Transverse colon (tissue), 4 donors: ENCODE data around the gene SLC2A11. TPM values are rescaled to one million over a fixed set of nuclear protein-coding genes. Genes with fewer than 3 reads are reported as not detected.
"Not testable (repeated sequence)": the region's sequence is repeated elsewhere in the genome, so short reads cannot be mapped to it uniquely, and the experiment has no call there.

Source experiments
- DNase-seq: peaks from one replicate; pipeline ENCODE4 v3.0.0-alpha.2; 2019
- H3K27ac ChIP-seq, 4 donors: fragments of 200-600 bp; sonication (generic); 2 replicates each; pipeline ENCODE4 v1.5.1; 2016 to 2018; ENCODE audit warnings: inconsistent platforms in 4 of 4
- H3K27me3 ChIP-seq: fragments of 200-600 bp; sonication (generic); 2 replicates; pipeline ENCODE4 v1.5.1; 2017; ENCODE audit warnings: inconsistent platforms
- H3K36me3 ChIP-seq, 4 donors: fragments of 200-600 bp; sonication (generic); 2 replicates each; pipeline ENCODE4 v1.5.1; 2017 to 2019; ENCODE audit warnings: inconsistent platforms in 4 of 4
- H3K4me1 ChIP-seq, 4 donors: fragments of 200-600 bp; sonication (generic); 2 replicates each; pipeline ENCODE4 v1.5.1; 2017 to 2020; ENCODE audit warnings: inconsistent platforms in 4 of 4
- H3K4me3 ChIP-seq, 4 donors: fragments of 200-600 bp; sonication (generic); 1 replicate in 1 of 4; 2 replicates in 3 of 4; pipeline versions ENCODE4 v1.5.1 to v1.6.1; 2017 to 2019; ENCODE audit warnings: inconsistent platforms in 4 of 4
- H3K9me3 ChIP-seq, 2 donors: fragments of 200-600 bp; sonication (generic); 2 replicates each; pipeline ENCODE4 v1.5.1; 2017 to 2019; ENCODE audit warnings: inconsistent platforms in 2 of 2
- CTCF ChIP-seq, 5 experiments: fragments of 200-600 bp in 3 of 5; fragments of 450-650 bp in 2 of 5; sonication (generic) in 3 of 5; IDR thresholded peaks; 1 replicate in 2 of 5; 2 replicates in 3 of 5; pipeline ENCODE4 v1.5.1; 2016 to 2017; ENCODE audit warnings: antibody characterized with exemption in 5 of 5, inconsistent platforms in 3 of 5, mild to moderate bottlenecking in 2 of 5, moderate library complexity in 1 of 5
- EP300 ChIP-seq: sonication (generic); formaldehyde crosslinking; IDR thresholded peaks from one replicate; pipeline ENCODE4 v1.6.1; 2017; ENCODE audit warnings: antibody characterized with exemption, low read depth
- POLR2A ChIP-seq: fragments of 450-650 bp; IDR thresholded peaks from one replicate; pipeline ENCODE4 v1.6.1; 2016; ENCODE audit warnings: antibody characterized with exemption, mild to moderate bottlenecking, moderate library complexity
- POLR2AphosphoS5 ChIP-seq, 3 donors: sonication (generic); formaldehyde crosslinking; IDR thresholded peaks; one replicate each; pipeline ENCODE4 v1.6.1; 2016; ENCODE audit warnings: antibody characterized with exemption in 3 of 3
- WGBS, 2 donors: methylation state at CpG; one replicate each; pipeline ENCODE4 v1.1.5; 2018; ENCODE audit warnings: low coverage in 1 of 2; 5-methylcytosine and 5-hydroxymethylcytosine counted together
- in situ Hi-C, 4 donors: fragments of 200-750 bp; cut with MboI; loops; one replicate each; pipeline versions ENCODE4 v1.15.0 to v1.15.1; 2017; ENCODE audit warnings: low sequenced_read_pairs in 3 of 4, low pct_ligation_motif_present in 1 of 4, low pct_unique_long_range_greater_than_20kb in 1 of 4
- intact Hi-C: fragments of 100-400 bp; cut with DNase I; formaldehyde crosslinking; loops from one replicate; pipeline ENCODE4 v1.15.1; 2023; ENCODE audit warnings: low total_unique reads
- small RNA-seq, 4 donors: library from RNA; depleted of rRNA; stranded (forward); fragments of <200 nt; gene quantifications; one replicate each; pipeline ENCODE3, GENCODE V24; 2016
- total RNA-seq, 4 donors: library from RNA; depleted of rRNA; stranded (reverse); fragments of >200 nt; gene quantifications; one replicate each; pipeline ENCODE4 v1.1.0, GENCODE V29; 2016

Gene SLC2A11
- total RNA-seq, 4 donors from 2014 or later, result 6.0 to 27.4 (median 13.2) TPM

- WGBS, 2 donors, result 91 to 100% methylated on average over 1 to 13 of the region's 13 CpGs
- intact Hi-C loops, result loop anchor here (5.0 kb wide), 1 partner anchor 51 kb away; the partner anchor contains the start of gene DDT
Observed at GRCh38 chr22:23921586-23922201, 64.0 kb downstream of the SLC2A11 start.

GRCh38 chr22:23922921-23923320, 65.2 kb downstream of the SLC2A11 start:
- Histone ChIP-seq H3K4me3 (no peak overlapping the region), H3K9me3 (peaks cover 4% of the 10 kb centered on the region in 2 donors), H3K36me3 (peaks cover 0 to 29% (median 3%) of the 10 kb centered on the region in 4 donors), H3K4me1 (no peaks in the 10 kb centered on the region), H3K27me3 (no peaks in the 10 kb centered on the region), H3K27ac (no peak overlapping the region)
- no peak for TF ChIP-seq EP300
- no peak for TF ChIP-seq POLR2A
- no peak for TF ChIP-seq CTCF (IDR thresholded peaks at IDR 0.05)
- no peak for TF ChIP-seq POLR2AphosphoS5 (IDR thresholded peaks at IDR 0.05)
- no peak for DNase-seq
- in situ Hi-C loops, result loop anchor here in 1 of 4 donors (10.0 kb wide), 1 partner anchor 52 kb away; the partner anchor contains the start of gene DDT
- WGBS, 2 donors, result 67 to 71% methylated on average over 1 to 2 of the region's 2 CpGs
- intact Hi-C loops, result loop anchor here (5.0 kb wide), 1 partner anchor 49 kb away; the partner anchor contains the start of gene DDT

More at GRCh38 chr22:23921586-23922201, 64.0 kb downstream of the SLC2A11 start:
- H3K4me1 ChIP-seq, H3K27me3 ChIP-seq, H3K4me3 ChIP-seq, H3K9me3 ChIP-seq, H3K27ac ChIP-seq, DNase-seq: not testable (repeated sequence)
- TF ChIP-seq POLR2AphosphoS5 (IDR thresholded peaks at IDR 0.05), result peak in 1 of 3 donors; percentile 7
- H3K36me3 ChIP-seq, result peaks cover 0 to 29% (median 3%) of the 10 kb centered on the region in 4 donors
- in situ Hi-C loops, result loop anchor here in 1 of 4 donors (10.0 kb wide), 1 partner anchor 53 kb away; the partner anchor contains the start of gene DDT

GRCh38 chr22:23925020-23925606, 67.4 kb downstream of the SLC2A11 start:
- intact Hi-C loops, result no loop called here

GRCh38 chr22:23926561-23926960, 68.9 kb downstream of the SLC2A11 start:
- TF ChIP-seq POLR2A, result no peak
- TF ChIP-seq EP300, result no peak
- TF ChIP-seq POLR2AphosphoS5 (IDR thresholded peaks at IDR 0.05), result no peak
- TF ChIP-seq CTCF (IDR thresholded peaks at IDR 0.05), result no peak
- in situ Hi-C loops, result loop anchor here in 1 of 4 donors (10.0 kb wide), 1 partner anchor 48 kb away; the partner anchor contains the start of gene DDT

More at GRCh38 chr22:23925020-23925606, 67.4 kb downstream of the SLC2A11 start:
- H3K27ac ChIP-seq, result no peak overlapping the region
- H3K36me3 ChIP-seq, result peaks cover 0 to 29% (median 3%) of the 10 kb centered on the region in 4 donors
- H3K27me3 ChIP-seq, result no peaks in the 10 kb centered on the region
- H3K4me1 ChIP-seq, result no peaks in the 10 kb centered on the region
- H3K4me3 ChIP-seq, result no peak overlapping the region
- 98 to 100% methylated on average over 2 to 5 of the region's 6 CpGs for WGBS, 2 donors
- in situ Hi-C loops, result loop anchor here in 1 of 4 donors (10.0 kb wide), 1 partner anchor 50 kb away; the partner anchor contains the start of gene DDT
- peaks cover 4% of the 10 kb centered on the region in 2 donors for H3K9me3 ChIP-seq
- TF ChIP-seq CTCF (IDR thresholded peaks at IDR 0.05) (no peak), EP300 (no peak), POLR2AphosphoS5 (IDR thresholded peaks at IDR 0.05) (no peak)
- no peak for DNase-seq

More at GRCh38 chr22:23926561-23926960, 68.9 kb downstream of the SLC2A11 start:
- Histone ChIP-seq H3K36me3 (peaks cover 0 to 26% (median 3%) of the 10 kb centered on the region in 4 donors), H3K4me3 (no peak overlapping the region), H3K9me3 (peaks cover 4% of the 10 kb centered on the region in 2 donors), H3K27ac (no peak overlapping the region), H3K27me3 (no peaks in the 10 kb centered on the region), H3K4me1 (no peaks in the 10 kb centered on the region)
- intact Hi-C loops, result no loop called here
- DNase-seq, result no peak
- WGBS, 2 donors, result 80 to 83% methylated on average over 1 to 13 of the region's 14 CpGs

Small RNA genes lying within 50 kb of the gene (small RNA-seq; reads per million reads assigned to genes)
- gene RN7SL268P, result 0 reads per million in 4 donors

Other genes starting within 250 kb of the SLC2A11 start
- gene DRICH1, start 225.6 kb upstream of the SLC2A11 start, total RNA-seq, result 1 to 10 TPM in 1 of 4 donors, under 1 TPM in 2, not detected in 1; 0.48 to 7.8 (median 0.82) TPM
- gene RGL4, start 166.9 kb upstream of the SLC2A11 start, total RNA-seq, result 1 to 10 TPM in 1 of 4 donors, under 1 TPM in 1, not detected in 2; 0.82 to 1.1 TPM
- 1 to 10 TPM; 2.7 to 7.5 (median 5.9) TPM for gene ZNF70, start 106.8 kb upstream of the SLC2A11 start, total RNA-seq
- 1 to 10 TPM in 2 of 4 donors, not detected in 2; 2.6 to 5.4 TPM for gene VPREB3, start 103.5 kb upstream of the SLC2A11 start, total RNA-seq
- not detected for gene C22orf15, start 94.9 kb upstream of the SLC2A11 start, total RNA-seq
- gene CHCHD10, start 89.9 kb upstream of the SLC2A11 start, total RNA-seq, result 10 to 100 TPM; 15.3 to 80.1 (median 50.8) TPM
- 1 to 10 TPM; 1.2 to 2.2 (median 1.6) TPM for gene MMP11, start 85.0 kb upstream of the SLC2A11 start, total RNA-seq
- 10 to 100 TPM; 33.7 to 61.3 (median 54.7) TPM for gene SMARCB1, start 70.9 kb upstream of the SLC2A11 start, total RNA-seq
- gene DERL3, start 18.9 kb upstream of the SLC2A11 start, total RNA-seq, result 10 to 100 TPM in 1 of 4 donors, 1 to 10 TPM in 3; 1.9 to 20.0 (median 3.1) TPM
- 100 to 1,000 TPM; 123 to 210 (median 139) TPM for gene MIF, start 36.5 kb downstream of the SLC2A11 start, total RNA-seq
- gene GSTT2B, start 103.3 kb downstream of the SLC2A11 start, total RNA-seq, result 1 to 10 TPM in 1 of 4 donors, not detected in 3; 2.4 TPM
- 1 to 10 TPM in 2 of 4 donors, not detected in 2; 1.5 to 1.8 TPM for gene DDTL, start 109.0 kb downstream of the SLC2A11 start, total RNA-seq
- 100 to 1,000 TPM; 157 to 267 (median 197) TPM for gene DDT, start 116.6 kb downstream of the SLC2A11 start, total RNA-seq
- gene GSTT2, start 122.3 kb downstream of the SLC2A11 start, total RNA-seq, result 1 to 10 TPM in 1 of 4 donors, under 1 TPM in 1, not detected in 2; 0.41 to 7.0 TPM
- gene GSTT4, start 147.6 kb downstream of the SLC2A11 start, total RNA-seq, result not detected
- 100 to 1,000 TPM in 1 of 4 donors, 10 to 100 TPM in 3; 68.6 to 178 (median 79.6) TPM for gene CABIN1, start 153.4 kb downstream of the SLC2A11 start, total RNA-seq